Stimulated activated CD8-positive, alpha-beta memory T cell treated with anti-CD3 and anti-CD28 coated beads, Interleukin-2, amount 100 ng/mL, for 1 hour (primary cell): ENCODE results near the gene ACACA.
"Not testable (repeated sequence)": the region's sequence is repeated elsewhere in the genome, so short reads cannot be mapped to it uniquely, and the experiment has no call there.

ENCODE experiments used
- DNase-seq, 2 donors: peaks; one replicate each; pipeline ENCODE4 v3.0.0-alpha.2; 2020; ENCODE audit warnings: low read depth in 2 of 2

ACACA gene

GRCh38 chr17:37098910-37099664 is 307.5 kb downstream of the ACACA start:
- no peak for DNase-seq

- DNase-seq: no peak
Measured at GRCh38 chr17:37098152-37098551, 308.5 kb downstream of the ACACA start.

GRCh38 chr17:37097154-37097553 is 309.5 kb downstream of the ACACA start:
- no peak for DNase-seq

GRCh38 chr17:37096071-37096470 is 310.6 kb downstream of the ACACA start:
- no peak for DNase-seq

GRCh38 chr17:37094391-37094790 is 312.2 kb downstream of the ACACA start:
- no peak for DNase-seq

GRCh38 chr17:37092701-37093100 is 313.9 kb downstream of the ACACA start:
- no peak for DNase-seq

GRCh38 chr17:37092071-37092470 is 314.6 kb downstream of the ACACA start:
- DNase-seq: no peak

GRCh38 chr17:37090941-37091340 is 315.7 kb downstream of the ACACA start:
- no peak for DNase-seq

- DNase-seq: peak; percentile 18 to 30
Measured at GRCh38 chr17:37089956-37090355, 316.7 kb downstream of the ACACA start.

GRCh38 chr17:37088913-37089312 is 317.7 kb downstream of the ACACA start:
- DNase-seq: no peak

- no peak for DNase-seq
Measured at GRCh38 chr17:37088459-37088858, 318.2 kb downstream of the ACACA start.

GRCh38 chr17:37087683-37088082 is 319.0 kb downstream of the ACACA start:
- no peak for DNase-seq

- no peak for DNase-seq
Measured at GRCh38 chr17:37086948-37087347, 319.7 kb downstream of the ACACA start.

- DNase-seq: no peak
Measured at GRCh38 chr17:37086334-37086733, 320.3 kb downstream of the ACACA start.

GRCh38 chr17:37084372-37084771 is 322.3 kb downstream of the ACACA start:
- DNase-seq: no peak

- DNase-seq: no peak
Measured at GRCh38 chr17:37083456-37083855, 323.2 kb downstream of the ACACA start.

- DNase-seq: no peak
Measured at GRCh38 chr17:37082985-37083384, 323.7 kb downstream of the ACACA start.

GRCh38 chr17:37082311-37082860 is 324.2 kb downstream of the ACACA start:
- no peak for DNase-seq

- DNase-seq: no peak
Measured at GRCh38 chr17:37081287-37081686, 325.3 kb downstream of the ACACA start.

- no peak for DNase-seq
Measured at GRCh38 chr17:37079735-37080134, 326.9 kb downstream of the ACACA start.

GRCh38 chr17:37079065-37079708 is 327.4 kb downstream of the ACACA start:
- DNase-seq: no peak

- DNase-seq: not testable (repeated sequence)
Measured at GRCh38 chr17:37073464-37073863, 333.2 kb downstream of the ACACA start.

- no peak for DNase-seq
Measured at GRCh38 chr17:37069087-37069486, 337.5 kb downstream of the ACACA start.
